Peyer's patch (tissue), 4 donors: ENCODE data around the gene KLK8.

Experiments used
- POLR2A ChIP-seq, 2 donors: fragments of 450-650 bp; IDR thresholded peaks; one replicate each; pipeline ENCODE4 v1.5.1; 2017; ENCODE audit warnings: antibody characterized with exemption in 2 of 2, mild to moderate bottlenecking in 2 of 2, moderate library complexity in 2 of 2
- TF ChIP-seq, protein P1 (sequence below), 6 experiments: fragments of 450-650 bp in 4 of 6; fragments of 200-600 bp in 2 of 6; sonication (generic) in 1 of 6; IDR thresholded peaks; one replicate each; pipeline ENCODE4 v1.5.1; 2017 to 2019; ENCODE audit warnings: antibody characterized with exemption in 6 of 6, mild to moderate bottlenecking in 3 of 6, moderate library complexity in 1 of 6

- TF ChIP-seq, protein P1, sequence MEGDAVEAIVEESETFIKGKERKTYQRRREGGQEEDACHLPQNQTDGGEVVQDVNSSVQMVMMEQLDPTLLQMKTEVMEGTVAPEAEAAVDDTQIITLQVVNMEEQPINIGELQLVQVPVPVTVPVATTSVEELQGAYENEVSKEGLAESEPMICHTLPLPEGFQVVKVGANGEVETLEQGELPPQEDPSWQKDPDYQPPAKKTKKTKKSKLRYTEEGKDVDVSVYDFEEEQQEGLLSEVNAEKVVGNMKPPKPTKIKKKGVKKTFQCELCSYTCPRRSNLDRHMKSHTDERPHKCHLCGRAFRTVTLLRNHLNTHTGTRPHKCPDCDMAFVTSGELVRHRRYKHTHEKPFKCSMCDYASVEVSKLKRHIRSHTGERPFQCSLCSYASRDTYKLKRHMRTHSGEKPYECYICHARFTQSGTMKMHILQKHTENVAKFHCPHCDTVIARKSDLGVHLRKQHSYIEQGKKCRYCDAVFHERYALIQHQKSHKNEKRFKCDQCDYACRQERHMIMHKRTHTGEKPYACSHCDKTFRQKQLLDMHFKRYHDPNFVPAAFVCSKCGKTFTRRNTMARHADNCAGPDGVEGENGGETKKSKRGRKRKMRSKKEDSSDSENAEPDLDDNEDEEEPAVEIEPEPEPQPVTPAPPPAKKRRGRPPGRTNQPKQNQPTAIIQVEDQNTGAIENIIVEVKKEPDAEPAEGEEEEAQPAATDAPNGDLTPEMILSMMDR (IDR thresholded peaks at IDR 0.05) = no peak
- TF ChIP-seq POLR2A (IDR thresholded peaks at IDR 0.05) = no peak
Observed at GRCh38 chr19:51031880-51032225, 30.4 kb upstream of the KLK8 start.
